ENCODE data around the gene SLC28A2. TPM values are rescaled to one million over a fixed set of nuclear protein-coding genes. Genes with fewer than 3 reads are reported as not detected.

SLC28A2 gene
- polyA plus RNA-seq, 1 donor from 2014 or later: not detected

DNA sequence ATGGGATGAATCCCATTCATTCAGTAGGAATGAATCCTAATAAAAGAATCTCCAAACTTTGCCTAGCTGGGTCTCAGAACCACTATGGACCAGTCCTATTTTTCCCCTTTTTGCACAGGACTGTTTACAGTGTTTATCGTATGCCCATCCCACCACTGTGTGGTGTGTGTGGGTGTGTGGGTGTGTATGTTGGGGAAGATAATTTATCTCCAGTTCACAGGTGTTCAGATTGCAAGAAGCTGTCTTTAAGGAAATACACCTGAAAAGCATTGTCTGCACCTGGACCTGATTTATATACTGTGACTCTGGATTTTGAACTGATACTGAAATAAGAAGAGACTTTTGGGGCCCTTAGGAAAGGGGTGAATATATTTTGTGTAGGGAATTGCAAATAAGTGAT is 39.5 kb upstream of the SLC28A2 start:
- Histone ChIP-seq H3K27me3 (ENCODE audit: insufficient read depth, low read depth, low read length) (no peaks in the 10 kb centered on the region), H2AFZ (ENCODE audit: low read depth, low read length) (no peak overlapping the region), H3F3A (ENCODE audit: insufficient read depth, low read length, poor library complexity, severe bottlenecking) (no peaks in the 10 kb centered on the region), H3K4me3 (ENCODE audit: low read length) (no peak overlapping the region), H3K27ac (ENCODE audit: low read length) (no peak overlapping the region), H3K36me3 (ENCODE audit: insufficient read depth, low read length) (no peaks in the 10 kb centered on the region), H3K4me2 (ENCODE audit: low read length) (no peak overlapping the region), H3K9me2 (ENCODE audit: insufficient read depth, low read length) (no peaks in the 10 kb centered on the region), H3K79me2 (replicated peaks; ENCODE audit: insufficient read depth, low read length) (no peaks in the 10 kb centered on the region), H3K9me3 (ENCODE audit: low read length) (no peaks in the 10 kb centered on the region), H3K9ac (ENCODE audit: low read length) (no peak overlapping the region), H4K20me1 (ENCODE audit: insufficient read depth) (no peaks in the 10 kb centered on the region)
- TF ChIP-seq TAF1 (IDR thresholded peaks at IDR 0.05; ENCODE audit: low read depth) (no peak), MXI1 (conservative IDR thresholded peaks at IDR 0.05; ENCODE audit: poor library complexity, severe bottlenecking) (no peak), RAD21 (conservative IDR thresholded peaks at IDR 0.05) (no peak), POLR2AphosphoS5 (IDR thresholded peaks at IDR 0.05) (no peak), SMC3 (conservative IDR thresholded peaks at IDR 0.05; ENCODE audit: poor library complexity) (no peak), EZH2 (IDR thresholded peaks at IDR 0.05; ENCODE audit: borderline replicate concordance, insufficient read depth, low read length, poor library complexity, severe bottlenecking) (no peak), EP300 (conservative IDR thresholded peaks at IDR 0.05; ENCODE audit: poor library complexity, severe bottlenecking) (no peak)
- TF ChIP-seq, protein P1, sequence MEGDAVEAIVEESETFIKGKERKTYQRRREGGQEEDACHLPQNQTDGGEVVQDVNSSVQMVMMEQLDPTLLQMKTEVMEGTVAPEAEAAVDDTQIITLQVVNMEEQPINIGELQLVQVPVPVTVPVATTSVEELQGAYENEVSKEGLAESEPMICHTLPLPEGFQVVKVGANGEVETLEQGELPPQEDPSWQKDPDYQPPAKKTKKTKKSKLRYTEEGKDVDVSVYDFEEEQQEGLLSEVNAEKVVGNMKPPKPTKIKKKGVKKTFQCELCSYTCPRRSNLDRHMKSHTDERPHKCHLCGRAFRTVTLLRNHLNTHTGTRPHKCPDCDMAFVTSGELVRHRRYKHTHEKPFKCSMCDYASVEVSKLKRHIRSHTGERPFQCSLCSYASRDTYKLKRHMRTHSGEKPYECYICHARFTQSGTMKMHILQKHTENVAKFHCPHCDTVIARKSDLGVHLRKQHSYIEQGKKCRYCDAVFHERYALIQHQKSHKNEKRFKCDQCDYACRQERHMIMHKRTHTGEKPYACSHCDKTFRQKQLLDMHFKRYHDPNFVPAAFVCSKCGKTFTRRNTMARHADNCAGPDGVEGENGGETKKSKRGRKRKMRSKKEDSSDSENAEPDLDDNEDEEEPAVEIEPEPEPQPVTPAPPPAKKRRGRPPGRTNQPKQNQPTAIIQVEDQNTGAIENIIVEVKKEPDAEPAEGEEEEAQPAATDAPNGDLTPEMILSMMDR (IDR thresholded peaks at IDR 0.05; ENCODE audit: poor library complexity, severe bottlenecking): no peak
- TF ChIP-seq, protein P2, sequence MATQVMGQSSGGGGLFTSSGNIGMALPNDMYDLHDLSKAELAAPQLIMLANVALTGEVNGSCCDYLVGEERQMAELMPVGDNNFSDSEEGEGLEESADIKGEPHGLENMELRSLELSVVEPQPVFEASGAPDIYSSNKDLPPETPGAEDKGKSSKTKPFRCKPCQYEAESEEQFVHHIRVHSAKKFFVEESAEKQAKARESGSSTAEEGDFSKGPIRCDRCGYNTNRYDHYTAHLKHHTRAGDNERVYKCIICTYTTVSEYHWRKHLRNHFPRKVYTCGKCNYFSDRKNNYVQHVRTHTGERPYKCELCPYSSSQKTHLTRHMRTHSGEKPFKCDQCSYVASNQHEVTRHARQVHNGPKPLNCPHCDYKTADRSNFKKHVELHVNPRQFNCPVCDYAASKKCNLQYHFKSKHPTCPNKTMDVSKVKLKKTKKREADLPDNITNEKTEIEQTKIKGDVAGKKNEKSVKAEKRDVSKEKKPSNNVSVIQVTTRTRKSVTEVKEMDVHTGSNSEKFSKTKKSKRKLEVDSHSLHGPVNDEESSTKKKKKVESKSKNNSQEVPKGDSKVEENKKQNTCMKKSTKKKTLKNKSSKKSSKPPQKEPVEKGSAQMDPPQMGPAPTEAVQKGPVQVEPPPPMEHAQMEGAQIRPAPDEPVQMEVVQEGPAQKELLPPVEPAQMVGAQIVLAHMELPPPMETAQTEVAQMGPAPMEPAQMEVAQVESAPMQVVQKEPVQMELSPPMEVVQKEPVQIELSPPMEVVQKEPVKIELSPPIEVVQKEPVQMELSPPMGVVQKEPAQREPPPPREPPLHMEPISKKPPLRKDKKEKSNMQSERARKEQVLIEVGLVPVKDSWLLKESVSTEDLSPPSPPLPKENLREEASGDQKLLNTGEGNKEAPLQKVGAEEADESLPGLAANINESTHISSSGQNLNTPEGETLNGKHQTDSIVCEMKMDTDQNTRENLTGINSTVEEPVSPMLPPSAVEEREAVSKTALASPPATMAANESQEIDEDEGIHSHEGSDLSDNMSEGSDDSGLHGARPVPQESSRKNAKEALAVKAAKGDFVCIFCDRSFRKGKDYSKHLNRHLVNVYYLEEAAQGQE (IDR thresholded peaks at IDR 0.05; ENCODE audit: borderline replicate concordance): no peak

DNA sequence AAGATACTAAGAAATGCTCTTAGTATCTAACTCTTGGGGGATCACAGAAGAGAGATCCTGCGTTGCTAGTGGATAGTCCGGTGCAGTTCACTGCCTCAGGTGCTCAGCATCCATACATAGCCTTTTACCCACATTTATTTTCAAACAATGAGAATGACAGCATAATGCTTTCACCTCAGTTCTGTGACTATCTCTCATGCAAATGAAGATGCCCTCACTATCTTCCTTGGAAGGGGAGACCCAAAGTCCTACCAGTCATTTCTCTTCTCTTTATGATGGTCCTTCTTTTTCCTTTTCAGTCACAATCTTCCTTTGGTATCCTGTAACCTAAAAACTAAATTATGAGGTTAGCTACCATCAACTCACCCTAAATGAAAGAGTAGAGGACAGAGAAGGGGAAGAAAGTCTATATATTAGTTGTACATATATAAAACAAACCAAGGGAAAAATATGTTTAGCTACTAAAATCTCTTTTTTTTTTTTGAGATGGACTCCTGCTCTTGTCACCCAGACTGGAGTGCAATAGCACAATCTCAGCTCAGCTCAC is 30.9 kb upstream of the SLC28A2 start:
- Histone ChIP-seq H3K9ac (ENCODE audit: low read length) (no peak overlapping the region), H3K4me3 (ENCODE audit: low read length) (no peak overlapping the region)
- TF ChIP-seq RAD21 (conservative IDR thresholded peaks at IDR 0.05): no peak
- TF ChIP-seq, protein P1 (IDR thresholded peaks at IDR 0.05; ENCODE audit: poor library complexity, severe bottlenecking): no peak
- TF ChIP-seq POLR2AphosphoS5 (IDR thresholded peaks at IDR 0.05): no peak
- TF ChIP-seq SMC3 (conservative IDR thresholded peaks at IDR 0.05; ENCODE audit: poor library complexity): no peak
- no peak for TF ChIP-seq MXI1 (conservative IDR thresholded peaks at IDR 0.05; ENCODE audit: poor library complexity, severe bottlenecking)
- no peak for TF ChIP-seq TAF1 (IDR thresholded peaks at IDR 0.05; ENCODE audit: low read depth)
- TF ChIP-seq EP300 (conservative IDR thresholded peaks at IDR 0.05; ENCODE audit: poor library complexity, severe bottlenecking): no peak
- TF ChIP-seq EZH2 (IDR thresholded peaks at IDR 0.05; ENCODE audit: borderline replicate concordance, insufficient read depth, low read length, poor library complexity, severe bottlenecking): no peak
- TF ChIP-seq, protein P2 (IDR thresholded peaks at IDR 0.05; ENCODE audit: borderline replicate concordance): no peak

More for the DNA sequence above, 30.9 kb upstream of the SLC28A2 start:
- Histone ChIP-seq H3K9me3 (ENCODE audit: low read length) (no peaks in the 10 kb centered on the region), H4K20me1 (ENCODE audit: insufficient read depth) (no peaks in the 10 kb centered on the region), H2AFZ (ENCODE audit: low read depth, low read length) (no peak overlapping the region), H3K4me2 (ENCODE audit: low read length) (no peak overlapping the region), H3K36me3 (ENCODE audit: insufficient read depth, low read length) (no peaks in the 10 kb centered on the region), H3K27me3 (ENCODE audit: insufficient read depth, low read depth, low read length) (no peaks in the 10 kb centered on the region), H3F3A (ENCODE audit: insufficient read depth, low read length, poor library complexity, severe bottlenecking) (no peaks in the 10 kb centered on the region), H3K79me2 (replicated peaks; ENCODE audit: insufficient read depth, low read length) (no peaks in the 10 kb centered on the region), H3K9me2 (ENCODE audit: insufficient read depth, low read length) (no peaks in the 10 kb centered on the region), H3K27ac (ENCODE audit: low read length) (no peak overlapping the region)

Measured in neural cell (in vitro differentiated cells).